ENCODE data around the gene VIPR1.

VIPR1 gene

GRCh38 chr3:42513121-42513520 lies 10.7 kb downstream of the VIPR1 start:
- DNase-seq (ENCODE audit: low read depth): no peak

GRCh38 chr3:42513521-42513920 lies 11.1 kb downstream of the VIPR1 start:
- no peak for DNase-seq (ENCODE audit: low read depth)

- DNase-seq (ENCODE audit: low read depth): no peak
These were observed 12.4 kb downstream of the VIPR1 start for GRCh38 chr3:42514876-42515275.

GRCh38 chr3:42515391-42515916 lies 13.0 kb downstream of the VIPR1 start:
- DNase-seq (ENCODE audit: low read depth): no peak

GRCh38 chr3:42515976-42516375 lies 13.5 kb downstream of the VIPR1 start:
- DNase-seq (ENCODE audit: low read depth): no peak

GRCh38 chr3:42516443-42516842 lies 14.0 kb downstream of the VIPR1 start:
- DNase-seq (ENCODE audit: low read depth): no peak

GRCh38 chr3:42517117-42517516 lies 14.7 kb downstream of the VIPR1 start:
- no peak for DNase-seq (ENCODE audit: low read depth)

GRCh38 chr3:42518800-42519567 lies 16.5 kb downstream of the VIPR1 start:
- DNase-seq (ENCODE audit: low read depth): peak; percentile 32

GRCh38 chr3:42519568-42519962 lies 17.1 kb downstream of the VIPR1 start:
- DNase-seq (ENCODE audit: low read depth): no peak

- no peak for DNase-seq (ENCODE audit: low read depth)
These were observed 17.9 kb downstream of the VIPR1 start for GRCh38 chr3:42520336-42520735.

- no peak for DNase-seq (ENCODE audit: low read depth)
These were observed 18.5 kb downstream of the VIPR1 start for GRCh38 chr3:42520906-42521305.

- no peak for DNase-seq (ENCODE audit: low read depth)
These were observed 22.3 kb downstream of the VIPR1 start for GRCh38 chr3:42524751-42525150.

- DNase-seq (ENCODE audit: low read depth): no peak
These were observed 22.8 kb downstream of the VIPR1 start for GRCh38 chr3:42525212-42525611.

- DNase-seq (ENCODE audit: low read depth): no peak
These were observed 23.4 kb downstream of the VIPR1 start for GRCh38 chr3:42525736-42526345.

- DNase-seq (ENCODE audit: low read depth): peak; percentile 33
These were observed 24.3 kb downstream of the VIPR1 start for GRCh38 chr3:42526616-42527367.

GRCh38 chr3:42527368-42527917 lies 25.0 kb downstream of the VIPR1 start:
- DNase-seq (ENCODE audit: low read depth): no peak

- DNase-seq (ENCODE audit: low read depth): no peak
These were observed 27.0 kb downstream of the VIPR1 start for GRCh38 chr3:42529468-42529867.

GRCh38 chr3:42530073-42530472 lies 27.6 kb downstream of the VIPR1 start:
- no peak for DNase-seq (ENCODE audit: low read depth)

- no peak for DNase-seq (ENCODE audit: low read depth)
These were observed 29.0 kb downstream of the VIPR1 start for GRCh38 chr3:42531470-42531869.

GRCh38 chr3:42532229-42532628 lies 29.8 kb downstream of the VIPR1 start:
- no peak for DNase-seq (ENCODE audit: low read depth)

GRCh38 chr3:42533161-42533897 lies 30.9 kb downstream of the VIPR1 start:
- DNase-seq (ENCODE audit: low read depth): no peak
